Globus pallidus (tissue), 1 donor: ENCODE results near the gene ACKR1.

Experiments used
- DNase-seq: peaks from one replicate; pipeline ENCODE4 v3.0.0-alpha.2; 2015; ENCODE audit warnings: low spot score

Gene ACKR1, protein sequence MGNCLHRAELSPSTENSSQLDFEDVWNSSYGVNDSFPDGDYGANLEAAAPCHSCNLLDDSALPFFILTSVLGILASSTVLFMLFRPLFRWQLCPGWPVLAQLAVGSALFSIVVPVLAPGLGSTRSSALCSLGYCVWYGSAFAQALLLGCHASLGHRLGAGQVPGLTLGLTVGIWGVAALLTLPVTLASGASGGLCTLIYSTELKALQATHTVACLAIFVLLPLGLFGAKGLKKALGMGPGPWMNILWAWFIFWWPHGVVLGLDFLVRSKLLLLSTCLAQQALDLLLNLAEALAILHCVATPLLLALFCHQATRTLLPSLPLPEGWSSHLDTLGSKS

GRCh38 chr1:159204161-159205141, at the start of gene ACKR1:
Gene ACKR1 (plus strand): TSS chr1:159204875. CDS start chr1:159204960, 85 bp downstream.
- DNase-seq, result no peak

- peak; percentile 71 for DNase-seq
Observed at GRCh38 chr1:159161001-159161718, 43.5 kb upstream of the ACKR1 start.

DNA sequence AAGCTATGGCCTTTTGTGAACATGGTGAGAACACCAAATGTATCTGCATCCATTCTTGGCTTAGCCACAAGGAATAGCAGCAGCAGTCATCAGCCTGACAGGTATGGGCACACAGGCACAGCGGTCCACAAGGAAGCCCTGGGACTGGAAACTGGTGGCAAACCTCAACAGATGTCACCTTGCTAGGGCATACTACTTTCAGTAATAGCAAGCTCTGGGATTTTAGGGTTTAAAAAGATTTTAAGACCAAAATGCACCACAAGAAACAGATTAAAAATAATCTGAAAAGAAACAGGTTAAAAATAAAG, 43.0 kb upstream of the ACKR1 start:
- DNase-seq, result no peak

DNA sequence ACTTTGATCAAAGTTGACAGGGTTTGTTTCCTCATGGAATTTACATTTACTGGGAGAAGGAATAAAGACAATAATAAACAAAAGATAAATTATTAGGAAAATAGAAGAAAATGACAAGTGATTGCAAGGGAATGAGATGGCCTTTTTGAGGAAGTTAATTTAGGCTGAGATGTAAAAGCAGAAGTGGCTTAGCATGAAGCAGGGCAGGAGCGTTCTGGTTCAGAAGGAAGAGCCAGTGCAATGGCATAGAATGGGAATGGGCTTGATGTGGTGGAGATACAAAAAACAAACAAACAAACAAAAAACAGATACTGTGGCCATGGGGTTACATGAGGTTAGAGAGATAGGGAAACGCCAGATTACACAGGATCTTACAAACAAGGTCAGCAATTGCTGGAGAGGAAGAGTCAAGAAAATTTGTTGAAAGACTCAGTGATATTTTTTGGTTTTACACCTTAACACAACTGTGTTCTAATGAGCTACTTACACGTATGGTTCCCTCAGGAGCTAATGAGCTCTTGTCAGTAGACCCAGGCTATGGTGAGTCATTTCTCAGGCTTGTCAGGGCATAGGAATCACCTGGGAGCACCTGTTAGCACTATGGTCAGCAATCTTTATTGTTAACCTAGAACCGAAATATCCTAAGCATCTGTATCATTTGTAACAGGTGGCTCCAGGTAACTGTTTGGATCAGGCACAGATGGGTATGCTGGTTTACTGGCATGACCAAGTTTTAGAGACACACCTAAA, 42.0 kb upstream of the ACKR1 start:
- no peak for DNase-seq

GRCh38 chr1:159163614-159164228, 41.0 kb upstream of the ACKR1 start:
- DNase-seq, result no peak

DNA sequence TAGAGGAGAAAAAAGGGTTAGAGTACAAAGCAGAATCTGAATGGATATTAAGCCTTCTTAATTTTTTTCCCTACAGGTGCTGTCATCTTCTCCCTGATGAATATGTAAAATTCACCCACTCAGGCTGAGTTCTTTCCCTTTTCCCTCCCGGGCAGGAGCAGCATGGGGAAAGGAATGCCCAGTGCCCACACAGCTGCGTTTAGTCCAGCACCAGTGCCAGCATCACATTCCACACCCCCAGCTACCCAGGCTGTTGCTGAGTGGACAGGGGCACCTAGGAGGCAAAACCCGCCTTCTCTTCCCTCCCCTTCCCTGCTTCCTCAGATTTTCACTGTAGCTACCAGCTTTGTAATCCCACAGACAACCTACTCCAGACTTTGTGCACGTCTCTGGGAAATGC, 36.6 kb upstream of the ACKR1 start:
- DNase-seq, result no peak

GRCh38 chr1:159170639-159171038, 34.0 kb upstream of the ACKR1 start:
- DNase-seq, result no peak

- no peak for DNase-seq
Observed at GRCh38 chr1:159171254-159171687, 33.4 kb upstream of the ACKR1 start, which contains the start of gene CADM3. Gene CADM3 (plus strand): TSS chr1:159171615. CDS start chr1:159171766, 151 bp downstream.

- DNase-seq, result no peak
Observed at GRCh38 chr1:159171688-159172501, 32.8 kb upstream of the ACKR1 start.

DNA sequence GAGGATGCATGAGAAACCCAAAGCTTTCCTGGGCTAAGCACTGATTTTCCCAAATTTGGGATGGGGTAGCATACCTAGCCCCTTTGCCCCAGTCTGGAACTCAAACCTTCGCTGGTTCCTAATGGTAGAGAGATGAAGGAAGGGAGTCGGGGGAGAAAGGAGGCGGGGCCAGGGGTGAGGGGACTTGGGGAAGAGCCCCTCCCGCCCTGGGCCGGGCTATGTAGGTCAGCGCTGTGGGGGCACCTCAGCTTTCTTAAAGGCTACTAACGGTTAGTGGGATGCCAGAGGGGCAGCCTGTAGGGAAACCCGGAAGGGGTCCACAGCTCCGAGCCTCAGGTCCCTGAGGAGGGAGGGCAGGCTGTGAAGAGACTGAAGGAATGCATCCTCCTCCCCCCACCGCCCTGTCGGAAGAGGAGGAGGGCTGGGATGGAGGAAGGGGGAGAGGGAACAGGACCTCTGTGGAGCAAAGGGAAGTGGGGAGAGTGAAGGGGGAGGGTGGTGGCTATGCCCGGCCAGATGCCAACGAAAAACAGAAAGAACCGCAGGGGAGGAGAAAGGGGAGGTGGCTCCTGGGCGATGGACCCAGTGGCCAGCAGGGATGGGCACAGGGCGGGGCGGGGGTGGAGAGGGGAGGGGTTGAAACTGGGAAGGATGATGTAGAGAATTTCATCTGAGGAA, 31.9 kb upstream of the ACKR1 start:
- no peak for DNase-seq

GRCh38 chr1:159173320-159173719, 31.4 kb upstream of the ACKR1 start:
- DNase-seq, result no peak

- no peak for DNase-seq
Observed at GRCh38 chr1:159175571-159175970, 29.1 kb upstream of the ACKR1 start.

- DNase-seq, result no peak
Observed at GRCh38 chr1:159177272-159177907, 27.3 kb upstream of the ACKR1 start.

- no peak for DNase-seq
Observed at GRCh38 chr1:159179906-159180305, 24.8 kb upstream of the ACKR1 start.

- DNase-seq, result no peak
Observed at GRCh38 chr1:159180516-159180915, 24.2 kb upstream of the ACKR1 start.

- no peak for DNase-seq
Observed at GRCh38 chr1:159181328-159182024, 23.2 kb upstream of the ACKR1 start.

DNA sequence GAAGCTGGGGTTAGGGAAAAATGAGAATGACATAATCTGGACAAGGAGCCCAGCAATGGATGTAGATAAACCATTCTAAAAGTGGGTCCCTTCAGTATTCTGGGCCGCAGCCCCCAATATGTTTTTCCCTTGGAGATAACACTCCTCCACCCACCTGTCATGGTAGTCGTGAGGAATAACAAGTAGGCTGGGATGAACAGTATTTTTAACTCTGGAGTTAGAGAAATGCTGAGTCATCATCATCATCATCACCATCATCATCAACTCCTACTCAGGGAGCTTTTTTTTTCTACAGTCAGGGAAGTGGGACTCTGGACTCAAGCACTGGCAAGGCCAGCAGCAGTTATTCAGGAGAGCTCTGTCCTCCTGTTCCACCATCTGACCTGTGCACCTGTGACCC, 20.5 kb upstream of the ACKR1 start:
- no peak for DNase-seq

- no peak for DNase-seq
Observed at GRCh38 chr1:159185121-159185520, 19.6 kb upstream of the ACKR1 start.

DNA sequence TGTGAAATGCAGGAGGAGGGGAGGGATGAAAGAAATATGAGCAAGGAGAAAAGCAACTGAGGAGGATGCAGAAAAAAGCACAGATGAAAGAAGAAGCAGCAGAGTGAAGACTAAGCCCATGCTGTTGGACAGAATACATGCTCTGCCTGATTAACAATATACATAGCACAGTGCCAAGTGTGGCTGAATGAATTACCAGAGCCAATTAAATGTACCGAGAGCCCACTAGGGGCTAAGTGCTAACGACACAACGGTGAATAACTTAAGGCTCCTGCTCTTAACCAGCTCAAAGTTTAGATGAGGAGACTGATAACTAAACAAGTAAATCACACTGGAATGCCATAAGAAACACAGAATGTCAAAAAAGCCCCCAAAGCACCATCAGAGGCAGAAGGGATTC, 17.6 kb upstream of the ACKR1 start:
- no peak for DNase-seq
